Heart right ventricle (tissue), 16 donors: ENCODE data around the gene IRX3. TPM values are rescaled to one million over a fixed set of nuclear protein-coding genes. Genes with fewer than 3 reads are reported as not detected.

Experiments used
- ATAC-seq, 8 donors: fragments of 200-7000 bp; cut with Tn5 transposase; one replicate each; pipeline ENCODE4 v1.9.1; 2020; ENCODE audit warnings: mild to moderate bottlenecking in 8 of 8, moderate library complexity in 8 of 8, moderate number of reproducible peaks in 1 of 8
- DNase-seq, 2 donors: peaks; one replicate each; pipeline ENCODE4 v3.0.0-alpha.2; 2020
- H3K27ac ChIP-seq, 10 donors: fragments of 200-600 bp; sonication (generic) in 2 of 10; one replicate each; pipeline versions ENCODE4 v1.5.0 to v1.8.0; 2020 to 2022; ENCODE audit warnings: mild to moderate bottlenecking in 3 of 10
- H3K27me3 ChIP-seq, 7 donors: fragments of 200-600 bp; one replicate each; pipeline ENCODE4 v1.8.0; 2021 to 2022; ENCODE audit warnings: mild to moderate bottlenecking in 2 of 7
- H3K36me3 ChIP-seq, 9 donors: fragments of 200-600 bp; sonication (generic) in 1 of 9; one replicate each; pipeline versions ENCODE4 v1.5.0 to v1.8.0; 2020 to 2022; ENCODE audit warnings: mild to moderate bottlenecking in 2 of 9
- H3K4me1 ChIP-seq, 9 donors: fragments of 200-600 bp; sonication (generic) in 1 of 9; one replicate each; pipeline versions ENCODE4 v1.5.0 to v1.8.0; 2020 to 2022; ENCODE audit warnings: mild to moderate bottlenecking in 4 of 9
- H3K4me3 ChIP-seq, 10 donors: fragments of 200-600 bp; sonication (generic) in 2 of 10; one replicate each; pipeline versions ENCODE4 v1.5.0 to v1.8.0; 2020 to 2022; ENCODE audit warnings: mild to moderate bottlenecking in 7 of 10, moderate library complexity in 2 of 10
- H3K9me3 ChIP-seq, 11 donors: fragments of 200-600 bp in 10 of 11; sonication (generic) in 2 of 11; one replicate each; pipeline versions ENCODE4 v1.5.0 to v1.8.0; 2013 to 2022; ENCODE audit warnings: mild to moderate bottlenecking in 2 of 11, control low read depth in 1 of 11, moderate library complexity in 1 of 11
- CTCF ChIP-seq, 9 donors: fragments of 200-600 bp; sonication (generic) in 2 of 9; IDR thresholded peaks; one replicate each; pipeline versions ENCODE4 v1.5.0 to v1.8.0; 2021 to 2022; ENCODE audit warnings: antibody characterized with exemption in 9 of 9, mild to moderate bottlenecking in 5 of 9, moderate library complexity in 1 of 9
- WGBS, 2 donors: extraction: QIAGEN DNeasy Blood & Tissue Kit; methylation state at CpG; one replicate each; pipeline ENCODE4 v1.1.7; 2013; ENCODE audit warnings: inconsistent platforms in 1 of 2; 5-methylcytosine and 5-hydroxymethylcytosine counted together
- intact Hi-C, 10 donors: fragments of 100-400 bp; cut with DNase I; formaldehyde crosslinking; loops; one replicate each; pipeline versions ENCODE4 v1.11.1 to v1.14.2; 2022
- polyA plus RNA-seq, 2 donors: library from polyadenylated mRNA; stranded (reverse); fragments of 200-250 nt; gene quantifications; one replicate each; pipeline ENCODE4 v1.2.3, GENCODE V29; 2013
- total RNA-seq, 10 donors: library from RNA; stranded (reverse); fragmentation: NEBNext Ultra II Directional in 3 of 10; extraction: Animal tissue kit (Norgen Biotek cat#: 25700) in 3 of 10; gene quantifications; one replicate each; pipeline versions ENCODE4 v1.2.1 to v1.2.4, GENCODE V29; 2021 to 2023
- donor health status: Arrhythmogenic right ventricular cardiomyopathy.
- donor health status: ischemic (EF 13 %, LVEDD 7.1; RV severe dilation, severe dysfunction).
- donor health status: healthy with polysubstance abuse.
- donor health status: DM: no; HTN: yes; CAD: no.
- donor health status: DM: no; HTN: no; CAD: no.
- donor health status: ischemic (EF 25% LVEDD 6.9; RV normal size, moderate dysfunction).
- donor health status: ischemic (EF 25% LVEDD 5.7; RV mildly dilated, moderate dysfunction).
- donor health status: healthy.
- donor health status: DM: yes; HTN: yes; CAD: no.
- donor health status: Ischemic cardiomyopathy.
- donor health status: ischemic (EF 35%, LVEDD 5.7; RV mildly dilated, moderate dysfunction).
- donor health status: nonischemic (EF 11% LVEDD 7.7; RV severe dilation, severe dysfunction).
- donor health status: DM: yes; HTN: yes; CAD: no.
- donor health status: PGD.
- donor health status: ischemic (EF 29% LVEDD 5.4; RV normal size, mild dysfunction).
- donor health status: nonischemic (EF 23%, LVEDD 6.1; RV moderate dilation, normal function).

Gene IRX3
- total and polyA plus RNA-seq, 12 donors: 24.7 to 85.7 (median 65.1) TPM

- H3K4me1 ChIP-seq: peaks cover 0 to 36% (median 19%) of the 10 kb centered on the region in 9 donors
- H3K9me3 ChIP-seq: no peaks in the 10 kb centered on the region
- 41 to 48% methylated on average over 25 of the region's 25 CpGs for WGBS, 2 donors
- H3K27me3 ChIP-seq: peaks cover 0 to 100% (median 41%) of the 10 kb centered on the region in 7 donors
- ATAC-seq: no peak
- no peak for DNase-seq
- H3K4me3 ChIP-seq: no peak overlapping the region
- intact Hi-C loops: loop anchor here in 9 of 10 donors (5.0 to 10.0 kb wide), 22 partner anchors 94 to 1083 kb away; partner anchors contain the start of gene IRX5 (in 2 of the 9)
- no peak overlapping the region for H3K27ac ChIP-seq
- H3K36me3 ChIP-seq: peaks cover 0 to 7% (median 0%) of the 10 kb centered on the region in 9 donors
- TF ChIP-seq CTCF (IDR thresholded peaks at IDR 0.05): no peak
Measured at GRCh38 chr16:54288835-54289241, 2.3 kb upstream of the IRX3 start.

GRCh38 chr16:54288030-54288834, 1.6 kb upstream of the IRX3 start:
- no peak for TF ChIP-seq CTCF (IDR thresholded peaks at IDR 0.05)
- H3K4me3 ChIP-seq: peak overlapping the region in 3 of 10 donors; percentile 69 to 78 (median 76)
- intact Hi-C loops: loop anchor here in 9 of 10 donors (5.0 to 10.0 kb wide), 22 partner anchors 93 to 1084 kb away; partner anchors contain the start of gene IRX5 (in 2 of the 9)
- H3K27me3 ChIP-seq: peaks cover 0 to 100% (median 45%) of the 10 kb centered on the region in 7 donors
- ATAC-seq (no peak), DNase-seq (no peak)
- H3K27ac ChIP-seq: peak overlapping the region in 3 of 10 donors; percentile 84 to 89 (median 89)
- H3K9me3 ChIP-seq: no peaks in the 10 kb centered on the region
- H3K36me3 ChIP-seq: peaks cover 0 to 7% (median 0%) of the 10 kb centered on the region in 9 donors
- 49 to 53% methylated on average over 38 of the region's 38 CpGs for WGBS, 2 donors
- peaks cover 0 to 39% (median 23%) of the 10 kb centered on the region in 9 donors for H3K4me1 ChIP-seq

- Histone ChIP-seq H3K27me3 (peaks cover 0 to 100% (median 53%) of the 10 kb centered on the region in 7 donors), H3K4me1 (peaks cover 0 to 47% (median 23%) of the 10 kb centered on the region in 9 donors), H3K9me3 (no peaks in the 10 kb centered on the region), H3K4me3 (peak overlapping the region; percentile 43 to 93 (median 72)), H3K27ac (peak overlapping the region; percentile 58 to 95 (median 86)), H3K36me3 (peaks cover 0 to 7% (median 0%) of the 10 kb centered on the region in 9 donors)
- intact Hi-C loops: loop anchor here in 9 of 10 donors (2.0 to 10.0 kb wide), 24 partner anchors 93 to 1085 kb away; partner anchors contain the start of gene IRX5 (in 2 of the 9)
- ATAC-seq (peak in 2 of 8 donors; percentile 2 to 15), DNase-seq (peak in 1 of 2 donors; percentile 18)
- TF ChIP-seq CTCF (IDR thresholded peaks at IDR 0.05): no peak
- WGBS, 2 donors: 10 to 17% methylated on average over 59 to 61 of the region's 61 CpGs
Measured at GRCh38 chr16:54287131-54288029, 793 bp upstream of the IRX3 start.

GRCh38 chr16:54286090-54286365, 559 bp downstream of the IRX3 start:
- 1% methylated on average over 15 to 43 of the region's 43 CpGs for WGBS, 2 donors
- Histone ChIP-seq H3K9me3 (no peaks in the 10 kb centered on the region), H3K4me1 (peaks cover 0 to 54% (median 23%) of the 10 kb centered on the region in 9 donors), H3K4me3 (peak overlapping the region; percentile 61 to 93 (median 73)), H3K27ac (peak overlapping the region; percentile 84 to 98 (median 94)), H3K27me3 (peaks cover 0 to 100% (median 45%) of the 10 kb centered on the region in 7 donors), H3K36me3 (peaks cover 0 to 7% (median 0%) of the 10 kb centered on the region in 9 donors)
- DNase-seq: peak in 1 of 2 donors; percentile 77
- TF ChIP-seq CTCF (IDR thresholded peaks at IDR 0.05): no peak
- ATAC-seq: no peak
- intact Hi-C loops: loop anchor here in 9 of 10 donors (2.0 to 10.0 kb wide), 24 partner anchors 91 to 1086 kb away; partner anchors contain the start of gene IRX5 (in 2 of the 9)
